Measurements from ENCODE around the gene MPHOSPH8.

DNA sequence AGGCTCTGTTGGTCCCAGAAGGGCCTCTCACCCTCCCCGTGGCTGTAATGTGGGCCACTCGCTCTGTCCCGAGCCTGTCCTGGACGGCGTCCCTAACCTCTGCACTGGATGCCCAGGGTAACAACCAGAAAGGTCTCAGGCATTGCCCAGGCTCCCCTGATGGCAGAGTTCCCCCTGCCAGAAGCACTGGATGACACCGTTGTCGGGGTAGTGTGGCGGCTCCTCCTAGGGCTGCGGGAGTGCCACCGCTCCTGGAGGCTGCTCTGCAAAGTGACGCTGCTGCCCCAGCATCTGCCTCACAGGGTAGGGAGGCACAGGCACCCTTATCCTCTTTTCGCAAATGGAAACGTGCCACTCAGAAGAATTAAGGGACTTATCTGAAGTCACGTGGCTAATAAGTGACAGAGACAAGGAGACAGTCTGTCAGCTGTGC, 32.0 kb downstream of the MPHOSPH8 start:
- TF ChIP-seq POLR2AphosphoS5 (IDR thresholded peaks at IDR 0.05) (peak; percentile 34 to 57 (median 35)), POLR2A (IDR thresholded peaks at IDR 0.05) (no peak)

Measured in spleen (tissue), 3 donors.